ENCODE results near the gene USP15.

- TF ChIP-seq, protein P1, sequence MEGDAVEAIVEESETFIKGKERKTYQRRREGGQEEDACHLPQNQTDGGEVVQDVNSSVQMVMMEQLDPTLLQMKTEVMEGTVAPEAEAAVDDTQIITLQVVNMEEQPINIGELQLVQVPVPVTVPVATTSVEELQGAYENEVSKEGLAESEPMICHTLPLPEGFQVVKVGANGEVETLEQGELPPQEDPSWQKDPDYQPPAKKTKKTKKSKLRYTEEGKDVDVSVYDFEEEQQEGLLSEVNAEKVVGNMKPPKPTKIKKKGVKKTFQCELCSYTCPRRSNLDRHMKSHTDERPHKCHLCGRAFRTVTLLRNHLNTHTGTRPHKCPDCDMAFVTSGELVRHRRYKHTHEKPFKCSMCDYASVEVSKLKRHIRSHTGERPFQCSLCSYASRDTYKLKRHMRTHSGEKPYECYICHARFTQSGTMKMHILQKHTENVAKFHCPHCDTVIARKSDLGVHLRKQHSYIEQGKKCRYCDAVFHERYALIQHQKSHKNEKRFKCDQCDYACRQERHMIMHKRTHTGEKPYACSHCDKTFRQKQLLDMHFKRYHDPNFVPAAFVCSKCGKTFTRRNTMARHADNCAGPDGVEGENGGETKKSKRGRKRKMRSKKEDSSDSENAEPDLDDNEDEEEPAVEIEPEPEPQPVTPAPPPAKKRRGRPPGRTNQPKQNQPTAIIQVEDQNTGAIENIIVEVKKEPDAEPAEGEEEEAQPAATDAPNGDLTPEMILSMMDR (IDR thresholded peaks at IDR 0.05; ENCODE audit: low read depth, low read length) = no peak
- no peak for TF ChIP-seq EZH2phosphoT487 (IDR thresholded peaks at IDR 0.05; ENCODE audit: low read depth)
Observed at GRCh38 chr12:62250671-62251608, 9.3 kb upstream of the USP15 start.

Measured in OCI-LY3 (cell line).